HG02938 (cell line): ENCODE measurements around the gene RNF208.
A peak's percentile ranks its signal among the peaks of the same experiment; 100 is the strongest.
"Not testable (repeated sequence)": the region's sequence is repeated elsewhere in the genome, so short reads cannot be mapped to it uniquely, and the experiment has no call there.

ENCODE experiments used
- ATAC-seq: cut with Tn5 transposase; IDR thresholded peaks from one replicate; pipeline ENCODE4 v1.9.1; 2021; ENCODE audit warnings: mild to moderate bottlenecking, moderate library complexity; ENCODE audit not compliant: unreplicated experiment

RNF208 gene

GRCh38 chr9:137253717-137254623 lies 31.9 kb upstream of the RNF208 start:
- no peak for ATAC-seq

GRCh38 chr9:137252555-137253506 lies 30.8 kb upstream of the RNF208 start:
- ATAC-seq = no peak

- no peak for ATAC-seq
Observed at GRCh38 chr9:137251490-137252268, 29.6 kb upstream of the RNF208 start.

GRCh38 chr9:137251194-137251461 lies 29.1 kb upstream of the RNF208 start, which contains the start of gene STPG3:
Gene STPG3, plus strand, starts transcription at chr9:137251286. Its CDS starts 1 bp downstream, at chr9:137251287.
- ATAC-seq = no peak

- ATAC-seq = no peak
Observed at GRCh38 chr9:137250329-137251193, 28.5 kb upstream of the RNF208 start.

GRCh38 chr9:137247916-137248175 lies 25.8 kb upstream of the RNF208 start:
- no peak for ATAC-seq

- no peak for ATAC-seq
Observed at GRCh38 chr9:137247135-137247915, 25.3 kb upstream of the RNF208 start.

GRCh38 chr9:137245450-137246421 lies 23.7 kb upstream of the RNF208 start:
- no peak for ATAC-seq

GRCh38 chr9:137244486-137245449 lies 22.7 kb upstream of the RNF208 start:
- no peak for ATAC-seq

- ATAC-seq = no peak
Observed at GRCh38 chr9:137243626-137244485, 21.8 kb upstream of the RNF208 start.

GRCh38 chr9:137243266-137243625 lies 21.2 kb upstream of the RNF208 start:
- ATAC-seq = not testable (repeated sequence)

GRCh38 chr9:137242269-137243203 lies 20.5 kb upstream of the RNF208 start:
- no peak for ATAC-seq

- no peak for ATAC-seq
Observed at GRCh38 chr9:137241490-137242268, 19.6 kb upstream of the RNF208 start.

- ATAC-seq = peak; percentile 79
Observed at GRCh38 chr9:137240841-137241489, 18.9 kb upstream of the RNF208 start, which contains the start of gene TUBB4B. Gene TUBB4B, plus strand, starts transcription at chr9:137241287. Its CDS starts 74 bp downstream, at chr9:137241361.
